NCI-H345 (cell line): ENCODE results near the gene MEGF6.

ENCODE experiments used
- DNase-seq: peaks from one replicate; lab custom pipeline; 2025; lab: John Stamatoyannopoulos, UW

Gene MEGF6

GRCh38 chr1:3468236-3469103, 142.8 kb downstream of the MEGF6 start:
- no peak for DNase-seq

DNA sequence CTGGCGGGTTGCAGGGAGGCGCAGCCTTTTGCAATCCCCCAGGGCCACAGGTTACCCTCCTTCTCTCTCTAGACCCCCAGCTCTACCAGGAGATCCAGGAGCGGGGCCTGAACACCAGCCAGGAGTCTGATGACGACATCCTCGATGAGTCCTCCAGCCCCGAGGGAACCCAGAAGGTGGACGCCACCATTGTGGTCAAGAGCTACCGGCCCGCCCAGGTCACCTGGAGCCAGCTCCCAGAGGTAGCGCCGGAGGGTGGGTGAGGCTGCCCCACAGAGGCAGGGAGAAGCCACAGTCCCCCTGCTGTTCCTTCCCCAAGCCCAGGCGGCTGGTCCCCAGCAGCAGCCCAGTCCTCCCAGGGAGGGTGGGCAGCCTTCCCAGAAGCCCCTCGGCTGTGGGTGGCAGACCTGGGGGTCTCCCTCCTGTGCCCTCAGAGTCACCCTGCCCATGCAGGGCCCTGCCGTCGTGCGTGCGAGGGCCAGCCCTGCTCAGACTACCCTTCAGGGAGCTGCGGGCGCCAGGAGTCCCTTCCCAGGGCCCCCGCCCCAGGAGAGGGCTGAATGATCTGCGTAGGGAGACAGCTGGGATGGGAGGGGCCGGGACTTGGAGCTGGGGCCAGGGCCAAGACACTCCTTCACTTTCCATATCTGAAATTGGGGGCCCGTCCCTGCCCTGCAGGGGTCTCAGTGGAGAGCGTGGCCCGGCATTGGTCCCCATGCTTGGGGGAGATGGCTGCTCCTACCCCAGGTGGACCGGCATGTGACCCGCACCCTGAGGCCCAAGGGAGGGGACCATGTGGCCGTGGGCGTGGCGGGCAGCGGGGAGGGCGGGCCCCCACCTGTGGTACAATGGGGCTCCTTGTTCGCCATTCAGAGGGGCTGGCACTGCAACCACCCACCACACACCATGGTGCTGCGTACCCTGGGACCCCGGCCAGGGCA, 143.9 kb downstream of the MEGF6 start:
- DNase-seq, result no peak

- no peak for DNase-seq
Measured at GRCh38 chr1:3466366-3467075, 144.8 kb downstream of the MEGF6 start.

DNA sequence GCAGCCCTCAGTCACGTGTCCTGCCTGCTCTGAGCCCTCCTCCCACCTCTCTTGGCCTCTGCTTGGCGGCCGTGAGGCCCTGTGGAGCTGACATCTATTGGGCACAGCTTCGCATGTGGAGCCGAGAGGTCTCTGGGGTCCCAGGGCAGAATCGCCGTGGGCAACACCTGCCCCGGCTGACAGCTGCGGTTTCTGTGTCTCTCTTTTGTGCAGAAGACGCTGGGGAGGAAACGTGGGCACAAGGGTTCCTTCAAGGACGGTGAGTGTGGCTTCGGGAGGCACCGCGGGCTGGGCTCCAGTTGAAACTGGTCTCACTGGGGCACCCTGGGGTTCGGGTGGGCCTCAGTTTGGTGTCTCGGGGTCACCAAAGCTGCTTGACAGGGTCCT, 145.4 kb downstream of the MEGF6 start:
- DNase-seq, result no peak

- DNase-seq, result no peak
Measured at GRCh38 chr1:3465091-3465934, 146.0 kb downstream of the MEGF6 start.

GRCh38 chr1:3464649-3465025, 146.7 kb downstream of the MEGF6 start:
- DNase-seq, result no peak

GRCh38 chr1:3463891-3464648, 147.2 kb downstream of the MEGF6 start:
- DNase-seq, result no peak

DNA sequence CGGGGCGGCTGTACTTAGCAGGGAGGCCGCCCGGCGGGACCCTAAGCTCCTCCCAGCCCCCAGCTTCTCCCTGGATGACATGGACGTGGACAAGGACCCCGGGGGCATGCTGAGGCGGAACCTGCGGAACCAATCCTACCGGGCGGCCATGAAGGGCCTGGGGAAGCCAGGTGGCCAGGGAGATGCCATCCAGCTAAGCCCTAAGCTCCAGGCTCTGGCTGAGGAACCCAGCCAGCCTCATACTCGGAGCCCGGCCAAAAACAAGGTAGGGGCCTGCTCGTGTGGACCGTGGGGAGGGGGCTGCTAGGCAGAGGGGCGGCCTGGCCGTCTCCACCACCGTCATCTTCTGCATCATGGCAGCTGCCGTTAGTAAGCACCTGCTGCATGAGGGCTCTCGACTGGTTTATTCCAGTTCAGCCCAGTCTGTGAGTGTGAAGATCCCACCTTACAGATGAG, 147.9 kb downstream of the MEGF6 start:
- DNase-seq, result no peak

GRCh38 chr1:3463013-3463385, 148.3 kb downstream of the MEGF6 start:
- DNase-seq, result no peak

- DNase-seq, result no peak
Measured at GRCh38 chr1:3462356-3463012, 148.8 kb downstream of the MEGF6 start.

- DNase-seq, result no peak
Measured at GRCh38 chr1:3461934-3462275, 149.4 kb downstream of the MEGF6 start.

- DNase-seq, result no peak
Measured at GRCh38 chr1:3461238-3461933, 149.9 kb downstream of the MEGF6 start.

- DNase-seq, result no peak
Measured at GRCh38 chr1:3460672-3461131, 150.6 kb downstream of the MEGF6 start.

DNA sequence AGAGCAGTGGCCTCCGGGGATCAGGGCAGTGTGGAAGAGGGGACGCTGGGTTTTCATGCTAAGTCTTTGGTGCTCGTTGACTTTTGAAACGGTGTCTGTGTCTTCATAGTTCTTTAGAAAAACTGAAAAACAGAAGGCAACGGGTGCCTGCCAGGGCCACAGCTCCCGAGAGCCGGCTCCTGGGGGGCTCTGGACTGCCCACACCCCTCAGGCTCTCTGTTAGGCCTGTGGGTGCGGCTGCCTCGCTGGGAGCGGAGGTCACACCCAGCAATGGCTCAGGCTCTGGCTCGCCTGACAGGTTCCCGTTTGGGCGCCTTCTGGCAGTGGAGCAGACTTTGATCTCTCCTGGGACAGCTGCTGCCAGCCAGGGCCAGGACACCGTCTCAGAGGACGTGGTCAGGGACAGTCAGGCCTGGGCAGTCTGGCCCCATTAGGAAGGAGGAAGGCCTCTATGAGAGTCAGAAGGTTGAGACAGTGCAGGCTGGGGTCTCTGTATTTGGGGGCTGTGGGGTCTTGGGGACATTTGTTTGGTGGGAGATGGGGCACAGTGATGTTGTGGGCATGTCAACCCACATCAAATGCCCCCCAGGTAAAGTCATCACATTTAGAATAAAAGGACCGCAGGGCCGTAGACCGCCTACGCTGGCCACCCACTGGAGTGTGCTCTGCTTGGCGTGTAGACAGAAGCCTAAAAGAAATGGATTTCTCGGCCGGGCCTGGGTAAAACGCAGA, 151.2 kb downstream of the MEGF6 start:
- no peak for DNase-seq

GRCh38 chr1:3459051-3459908, 152.0 kb downstream of the MEGF6 start:
- no peak for DNase-seq

- no peak for DNase-seq
Measured at GRCh38 chr1:3457910-3458883, 153.1 kb downstream of the MEGF6 start.
